ENCODE data around the gene PLEKHA7. TPM values are rescaled to one million over a fixed set of nuclear protein-coding genes. Genes with fewer than 3 reads are reported as not detected.
"Not testable (repeated sequence)": the region's sequence is repeated elsewhere in the genome, so short reads cannot be mapped to it uniquely, and the experiment has no call there.

The PLEKHA7 gene
- total and polyA plus RNA-seq, 8 donors, result 12.8 to 82.3 (median 46.6) TPM

DNA sequence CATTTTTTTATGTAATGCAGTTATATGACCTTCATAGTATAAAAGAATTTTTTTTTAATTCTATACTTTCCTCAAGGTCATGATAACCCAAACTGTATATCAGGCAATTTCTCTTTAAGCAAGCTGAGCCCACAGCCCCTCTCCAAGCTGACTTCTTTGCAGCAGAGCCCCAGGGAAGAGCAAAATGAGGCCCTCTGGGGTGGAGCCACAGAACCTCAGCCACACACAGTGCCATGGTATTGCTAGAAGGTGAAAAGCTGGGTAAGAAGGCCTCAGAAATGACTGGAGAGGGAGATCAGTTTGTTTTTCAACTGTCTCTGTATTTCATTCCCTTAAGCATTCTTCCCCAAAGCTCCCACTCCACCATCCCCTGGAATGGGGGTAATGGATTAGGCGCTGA lies 108.8 kb downstream of the PLEKHA7 start:
- H3K4me1 ChIP-seq, result peaks cover 9 to 48% (median 26%) of the 10 kb centered on the region in 4 donors
- H3K27me3 ChIP-seq, result no peaks in the 10 kb centered on the region
- intact Hi-C loops (cut with DNase I; ENCODE audit: low total_unique reads), result no loop called here
- 73 to 91% (median 86%) methylated on average over 1 of the region's 1 CpG for WGBS, 5 donors
- no peak for TF ChIP-seq CTCF (IDR thresholded peaks at IDR 0.05)
- TF ChIP-seq POLR2A (IDR thresholded peaks at IDR 0.05), result no peak
- no peak for TF ChIP-seq POLR2AphosphoS5 (IDR thresholded peaks at IDR 0.05)
- no peak for TF ChIP-seq EP300 (IDR thresholded peaks at IDR 0.05)
- H3K36me3 ChIP-seq, result no peaks in the 10 kb centered on the region
- no peak overlapping the region for H3K4me3 ChIP-seq
- no peaks in the 10 kb centered on the region for H3K9me3 ChIP-seq
- no peak for DNase-seq
- H3K27ac ChIP-seq, result peak overlapping the region; percentile 8 to 57 (median 45)

DNA sequence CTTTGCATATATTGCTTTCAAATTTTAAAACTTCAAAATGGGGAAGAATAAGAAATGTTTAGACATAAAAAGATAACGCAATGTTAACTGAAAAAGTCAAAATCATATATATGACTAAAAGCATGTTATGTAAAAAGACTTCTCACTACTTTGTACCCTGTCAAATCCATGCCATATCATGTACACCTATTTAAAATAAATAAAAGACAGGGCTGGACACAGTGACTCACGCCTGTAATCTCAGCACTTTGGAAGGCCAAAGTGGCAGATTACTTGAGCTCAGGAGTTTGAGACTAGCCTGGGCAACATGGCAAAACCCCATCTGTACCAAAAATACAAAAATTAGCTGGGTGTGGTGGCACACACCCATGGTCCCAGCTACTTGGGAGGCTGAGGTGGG lies 109.5 kb downstream of the PLEKHA7 start:
- intact Hi-C loops (cut with DNase I; ENCODE audit: low total_unique reads); H3K9me3 ChIP-seq; DNase-seq; H3K27me3 ChIP-seq; H3K4me3 ChIP-seq; H3K36me3 ChIP-seq: not testable (repeated sequence)
- 56 to 77% (median 74%) methylated on average over 2 of the region's 2 CpGs for WGBS, 5 donors
- Histone ChIP-seq H3K4me1 (peaks cover 9 to 49% (median 20%) of the 10 kb centered on the region in 4 donors), H3K27ac (peak overlapping the region in 4 of 5 donors; percentile 18 to 74 (median 51))
- TF ChIP-seq POLR2AphosphoS5 (IDR thresholded peaks at IDR 0.05), result peak in 1 of 3 donors; percentile 26

- intact Hi-C loops (cut with DNase I; ENCODE audit: low total_unique reads), result no loop called here
- Histone ChIP-seq H3K9me3 (no peaks in the 10 kb centered on the region), H3K36me3 (no peaks in the 10 kb centered on the region), H3K27me3 (no peaks in the 10 kb centered on the region), H3K4me3 (no peak overlapping the region), H3K4me1 (peaks cover 9 to 63% (median 25%) of the 10 kb centered on the region in 4 donors), H3K27ac (peak overlapping the region in 3 of 5 donors; percentile 26 to 54 (median 36))
- TF ChIP-seq CTCF (IDR thresholded peaks at IDR 0.05) (no peak), EP300 (IDR thresholded peaks at IDR 0.05) (no peak), POLR2AphosphoS5 (IDR thresholded peaks at IDR 0.05) (no peak), POLR2A (IDR thresholded peaks at IDR 0.05) (no peak)
- 18 to 33% (median 23%) methylated on average over 2 of the region's 2 CpGs for WGBS, 5 donors
- no peak for DNase-seq
Measured at GRCh38 chr11:16902781-16903378, 111.3 kb downstream of the PLEKHA7 start.

DNA sequence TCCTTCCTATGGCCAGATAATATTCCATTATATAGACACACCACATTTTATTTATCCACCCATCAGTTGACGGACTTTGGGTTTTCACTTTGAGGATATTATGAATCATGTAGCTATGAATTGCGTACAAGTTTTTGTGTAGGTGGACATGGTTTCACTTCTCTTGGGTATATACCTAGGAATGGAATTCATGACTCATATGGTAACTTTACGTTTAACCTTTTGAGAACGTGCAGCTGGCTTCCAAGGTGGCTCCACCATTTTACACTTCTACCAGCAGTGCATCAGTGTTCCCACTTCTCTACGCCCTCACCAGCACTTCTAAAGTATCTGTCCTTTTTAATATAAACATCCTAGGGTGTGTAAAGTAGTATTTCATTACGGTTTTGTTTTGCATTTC lies 112.0 kb downstream of the PLEKHA7 start:
- Histone ChIP-seq H3K36me3 (no peaks in the 10 kb centered on the region), H3K4me3 (no peak overlapping the region), H3K27ac (peak overlapping the region in 2 of 5 donors; percentile 36 to 54), H3K9me3 (no peaks in the 10 kb centered on the region), H3K4me1 (peaks cover 9 to 70% (median 32%) of the 10 kb centered on the region in 4 donors), H3K27me3 (no peaks in the 10 kb centered on the region)
- no peak for TF ChIP-seq POLR2AphosphoS5 (IDR thresholded peaks at IDR 0.05)
- no peak for TF ChIP-seq EP300 (IDR thresholded peaks at IDR 0.05)
- no peak for TF ChIP-seq POLR2A (IDR thresholded peaks at IDR 0.05)
- TF ChIP-seq CTCF (IDR thresholded peaks at IDR 0.05), result no peak
- WGBS, 5 donors, result 60 to 75% (median 72%) methylated on average over 6 of the region's 6 CpGs
- DNase-seq, result no peak
- intact Hi-C loops (cut with DNase I; ENCODE audit: low total_unique reads), result no loop called here

GRCh38 chr11:16900491-16900890 lies 113.7 kb downstream of the PLEKHA7 start:
- Histone ChIP-seq H3K4me3 (no peak overlapping the region), H3K9me3 (no peaks in the 10 kb centered on the region), H3K4me1 (peaks cover 9 to 76% (median 40%) of the 10 kb centered on the region in 4 donors), H3K27ac (no peak overlapping the region), H3K27me3 (no peaks in the 10 kb centered on the region), H3K36me3 (no peaks in the 10 kb centered on the region)
- TF ChIP-seq CTCF (IDR thresholded peaks at IDR 0.05) (no peak), EP300 (IDR thresholded peaks at IDR 0.05) (no peak), POLR2AphosphoS5 (IDR thresholded peaks at IDR 0.05) (no peak), POLR2A (IDR thresholded peaks at IDR 0.05) (no peak)
- DNase-seq, result no peak
- intact Hi-C loops (cut with DNase I; ENCODE audit: low total_unique reads), result no loop called here
